Head of caudate nucleus (tissue), 42 donors: ENCODE measurements around the gene LOXL4.

Experiments used
- DNase-seq, 42 donors: peaks; one replicate each; pipeline versions ENCODE4 v3.0.0 to v3.0.0-alpha.2; 2020 to 2021; ENCODE audit warnings: mixed read lengths in 7 of 42
- intact Hi-C: fragments of 100-400 bp; cut with DNase I; formaldehyde crosslinking; loops from one replicate; pipeline ENCODE4 v1.15.0; 2022

LOXL4 gene

DNA sequence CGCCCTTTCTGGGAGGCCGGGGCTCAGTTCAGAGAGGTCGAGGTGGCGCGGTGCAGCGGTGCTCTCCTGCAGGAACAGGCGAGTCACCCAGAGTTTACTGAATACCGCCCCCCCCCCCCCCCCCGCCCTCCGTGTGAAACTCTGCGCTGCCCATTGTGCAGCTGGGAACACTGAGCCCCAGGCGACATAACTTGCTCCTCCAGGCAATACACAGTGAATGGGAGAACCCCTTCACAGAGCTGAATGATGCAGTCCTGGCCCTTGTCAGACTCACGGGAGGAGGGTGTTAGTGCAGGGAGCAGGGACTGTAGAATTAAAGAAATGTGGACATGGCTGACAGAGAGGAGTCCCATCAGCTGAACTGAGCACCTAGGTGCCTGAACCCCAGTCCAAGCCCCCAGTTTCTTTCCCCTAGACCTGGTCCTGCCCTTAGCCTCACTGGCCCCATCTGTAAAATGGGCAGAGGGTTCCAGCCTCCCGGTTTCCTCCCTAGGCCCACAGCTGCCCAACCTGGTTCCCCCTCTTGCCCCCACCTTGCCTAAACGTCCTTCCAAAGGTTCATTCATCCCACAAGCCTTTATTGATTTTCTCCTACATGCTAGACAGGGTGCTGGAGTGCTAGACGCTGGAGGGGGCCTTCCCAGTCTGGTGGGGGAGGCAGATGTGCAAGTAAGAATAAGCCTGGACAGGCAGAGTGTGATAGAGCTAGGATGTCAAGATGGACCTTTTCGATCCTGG lies 869 bp upstream of the LOXL4 start:
- DNase-seq, result peak in 1 of 42 donors; percentile 5
- intact Hi-C loops, result no loop called here

DNA sequence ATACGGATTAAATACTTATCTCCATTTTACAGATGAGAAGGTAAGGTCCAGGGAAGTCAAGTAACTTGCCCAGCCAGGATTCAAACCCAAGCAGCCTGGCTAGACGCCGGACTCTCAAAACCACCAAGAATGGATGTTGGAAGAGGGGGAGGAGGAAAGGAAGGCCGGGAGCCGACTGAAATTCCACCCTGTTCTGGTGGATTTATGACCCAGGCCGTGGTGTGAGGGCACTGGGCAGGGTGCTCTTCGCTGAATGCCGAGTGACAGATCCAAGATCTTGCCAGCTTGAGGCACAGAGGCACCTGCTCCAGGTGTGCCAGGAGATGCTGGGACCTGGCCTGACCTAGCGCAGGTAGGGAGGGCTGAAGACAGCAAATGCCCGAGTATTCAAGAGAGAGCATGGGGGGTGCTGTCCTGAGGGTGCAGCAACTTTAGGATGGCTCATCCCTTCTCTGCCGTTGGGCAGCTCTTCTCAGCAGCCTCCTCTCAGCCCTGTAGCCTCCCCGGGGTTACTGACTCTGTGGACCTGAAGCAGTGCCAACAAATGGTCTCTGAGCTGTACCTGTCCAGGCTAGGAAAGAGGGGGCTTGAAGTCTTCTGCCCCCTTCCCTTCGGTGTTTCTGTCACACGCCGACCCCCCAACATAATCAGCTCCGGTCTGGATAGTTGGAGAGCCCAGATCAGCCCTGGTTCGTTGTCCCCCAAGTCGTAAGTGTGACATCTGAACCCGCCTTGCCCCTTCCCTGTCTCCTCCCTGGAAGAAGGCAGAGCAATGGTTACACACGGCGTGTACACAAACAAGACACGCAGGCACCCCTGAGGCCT lies 713 bp downstream of the LOXL4 start:
- DNase-seq, result peak in 1 of 42 donors; percentile 24
- intact Hi-C loops, result no loop called here

DNA sequence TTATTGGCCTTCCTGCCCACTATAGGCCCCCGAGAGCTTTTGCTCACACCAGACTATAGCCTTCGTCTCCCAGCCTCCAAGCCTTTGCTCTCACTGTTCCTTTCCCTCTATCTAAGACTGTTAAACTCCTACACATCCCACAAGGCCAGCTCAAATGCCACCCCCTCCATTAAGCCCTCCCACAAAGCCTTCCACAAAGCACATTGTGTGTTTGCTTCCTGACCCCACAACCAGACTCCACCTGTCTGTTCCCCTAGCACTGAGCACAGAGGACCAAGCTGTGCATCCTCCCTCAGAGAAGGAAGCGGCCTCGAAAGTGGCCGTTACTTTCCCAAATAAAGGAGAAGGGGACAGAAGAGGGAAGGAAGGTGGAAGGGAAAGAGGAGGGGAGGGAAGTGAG lies 1.3 kb downstream of the LOXL4 start:
- no peak for DNase-seq
- intact Hi-C loops, result no loop called here

DNA sequence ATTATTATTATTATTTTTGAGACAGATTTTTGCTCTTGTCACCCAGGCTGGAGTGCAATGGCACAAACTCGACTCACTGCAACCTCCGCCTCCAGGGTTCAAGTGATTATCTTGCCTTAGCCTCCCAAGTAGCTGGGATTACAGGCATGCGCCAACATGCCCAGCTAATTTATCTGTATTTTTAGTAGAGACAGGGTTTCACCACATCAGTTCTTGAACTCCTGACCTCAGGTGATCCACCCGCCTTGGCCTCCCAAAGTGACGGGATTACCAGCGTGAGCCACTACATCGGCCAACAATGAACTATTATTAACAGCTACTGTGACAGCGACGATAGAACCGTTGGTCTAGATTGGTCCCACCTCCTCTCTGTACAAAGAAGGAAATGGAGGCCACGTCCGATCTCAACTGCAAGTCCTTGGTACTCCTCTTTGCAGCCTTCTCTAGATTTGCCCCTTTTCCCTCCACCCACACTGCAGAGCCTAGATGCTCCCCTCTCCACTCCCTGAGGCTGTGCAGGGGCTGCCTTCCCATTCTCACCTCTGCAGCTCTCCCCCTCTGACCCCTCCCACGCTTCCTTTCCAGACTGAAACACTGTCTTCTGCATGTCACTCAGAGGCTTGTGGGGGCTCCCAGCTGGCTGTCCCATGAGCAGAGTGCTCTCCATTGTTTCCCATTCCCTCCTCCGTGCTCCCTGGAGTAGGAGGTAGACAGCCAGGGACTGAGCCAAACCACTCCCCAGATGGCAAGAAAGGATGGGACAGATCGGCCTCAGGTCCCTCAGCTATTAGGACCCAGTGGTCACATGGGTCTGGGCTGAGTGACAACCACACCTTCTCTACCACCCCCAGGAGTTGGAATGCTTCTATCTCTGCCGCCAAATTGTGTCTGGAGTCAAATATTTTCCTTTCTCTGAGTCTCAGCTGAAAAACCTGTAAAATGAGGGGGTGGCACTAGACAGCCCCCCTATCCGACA lies 2.3 kb downstream of the LOXL4 start:
- intact Hi-C loops, result no loop called here
- no peak for DNase-seq

DNA sequence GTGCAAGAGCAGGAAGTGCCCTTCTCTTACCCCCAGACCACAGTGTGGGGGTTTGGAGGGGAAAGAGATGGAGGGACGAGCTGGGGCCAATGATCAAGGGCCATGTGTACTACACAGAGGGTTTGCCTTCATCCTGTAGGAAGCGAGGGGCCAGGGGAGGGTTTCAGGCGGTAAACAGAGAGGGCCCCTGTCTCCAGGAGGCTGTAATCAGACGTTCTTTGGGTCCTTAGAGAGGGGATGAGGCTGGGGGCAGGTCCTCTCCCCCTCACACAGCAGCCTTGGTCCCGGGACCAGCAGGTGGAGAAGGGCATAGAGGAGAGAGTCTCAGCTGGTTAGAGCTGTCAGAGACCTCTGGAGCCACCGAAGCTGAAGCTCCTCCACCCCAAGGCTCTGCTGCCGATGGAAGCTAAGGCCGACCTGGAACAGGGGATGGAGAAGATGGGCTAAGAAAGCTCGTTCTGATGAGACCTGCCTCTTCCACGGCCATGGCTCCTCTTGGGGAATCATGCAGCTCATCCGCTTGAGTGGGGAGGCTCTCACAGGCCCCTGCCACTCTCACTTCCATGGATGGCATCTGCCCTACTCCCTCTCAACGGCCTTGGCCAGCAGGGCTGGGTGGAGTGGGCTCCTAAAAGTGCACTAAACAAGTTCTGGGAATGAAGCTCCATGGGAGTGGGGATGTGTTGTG lies 3.5 kb downstream of the LOXL4 start:
- intact Hi-C loops, result no loop called here
- DNase-seq, result peak in 1 of 42 donors; percentile 7

DNA sequence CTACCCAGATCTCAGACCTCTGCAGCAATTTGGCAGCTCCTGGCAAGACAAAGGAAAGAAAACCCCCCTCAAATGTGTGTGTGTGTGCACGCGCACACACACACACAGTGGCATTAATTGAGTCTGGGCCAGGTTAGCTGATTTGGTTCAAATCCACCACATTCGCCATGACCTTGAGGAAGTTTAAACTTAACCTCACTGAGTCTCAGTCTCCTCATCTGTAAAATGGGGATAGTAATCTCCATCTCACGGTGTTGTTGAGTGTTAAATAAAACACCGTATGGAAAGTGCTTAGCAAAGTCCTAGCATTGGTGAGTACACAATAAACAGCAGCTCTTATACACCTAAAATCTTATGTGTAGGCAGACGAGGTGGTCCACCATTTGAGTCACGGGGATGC lies 4.9 kb downstream of the LOXL4 start:
- intact Hi-C loops, result no loop called here
- DNase-seq, result peak in 1 of 42 donors; percentile 8

DNA sequence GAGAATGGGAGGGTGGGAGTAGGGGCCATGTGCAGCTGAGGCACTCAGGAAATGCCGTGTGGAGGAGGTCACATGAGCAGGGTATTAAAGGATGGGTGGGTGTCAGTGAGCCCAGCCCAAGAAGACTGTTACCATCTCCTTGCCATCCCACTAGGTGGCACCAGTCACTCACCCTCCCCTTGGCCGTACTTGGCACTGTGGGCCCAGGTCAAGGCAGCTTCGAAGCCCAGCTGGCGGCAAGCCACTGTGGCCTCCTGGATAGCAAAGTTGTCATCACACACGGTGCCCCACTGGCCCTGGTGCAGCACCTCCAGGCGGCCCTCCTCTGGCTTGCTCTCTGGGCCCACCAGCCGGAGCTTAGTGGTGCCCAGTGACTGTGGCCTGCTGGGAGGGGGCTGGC lies 5.4 kb downstream of the LOXL4 start:
- intact Hi-C loops, result no loop called here
- peak in 5 of 42 donors; percentile 16 to 43 (median 32) for DNase-seq

DNA sequence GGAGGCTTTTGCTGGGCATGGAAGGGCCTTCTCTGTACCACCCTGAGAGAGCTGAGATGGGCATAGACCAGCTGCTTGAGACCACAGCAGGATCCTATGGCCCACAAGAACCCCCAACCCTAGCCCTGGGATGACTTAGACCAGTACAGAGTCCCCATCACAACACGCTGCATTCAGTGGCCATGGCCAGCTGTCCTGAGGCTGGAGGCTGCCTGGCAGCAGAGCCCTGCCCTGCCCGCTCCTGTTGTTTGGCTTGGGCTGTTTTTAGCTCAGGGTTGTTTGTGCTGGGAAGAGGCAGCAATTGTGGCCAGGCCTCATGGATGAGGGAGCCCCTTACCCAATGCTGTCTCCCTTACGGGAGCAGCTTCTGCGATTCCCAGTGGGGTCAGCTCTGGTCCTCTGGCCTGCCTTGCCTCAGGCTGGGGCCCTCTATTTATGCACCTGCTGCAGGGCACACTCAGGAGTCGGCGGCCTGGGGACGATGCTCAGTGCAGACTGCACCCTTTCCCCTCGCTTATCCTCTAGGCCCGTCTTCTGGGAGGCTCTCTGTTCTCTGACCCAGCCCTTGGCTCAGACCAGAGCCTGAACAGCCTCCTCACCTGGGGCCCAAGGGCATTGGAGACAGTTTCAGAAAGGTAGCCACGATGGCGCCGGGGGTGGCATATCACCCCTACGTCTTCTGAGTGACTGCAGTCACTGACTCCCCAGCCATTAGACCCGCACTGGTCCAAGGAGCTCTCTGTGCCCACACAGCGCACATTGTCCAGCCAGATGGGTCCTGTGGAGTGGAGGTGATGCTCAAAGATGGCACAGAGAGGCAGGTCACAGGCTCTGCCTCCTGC lies 6.3 kb downstream of the LOXL4 start:
- intact Hi-C loops, result no loop called here
- DNase-seq, result peak in 2 of 42 donors; percentile 18 to 35

DNA sequence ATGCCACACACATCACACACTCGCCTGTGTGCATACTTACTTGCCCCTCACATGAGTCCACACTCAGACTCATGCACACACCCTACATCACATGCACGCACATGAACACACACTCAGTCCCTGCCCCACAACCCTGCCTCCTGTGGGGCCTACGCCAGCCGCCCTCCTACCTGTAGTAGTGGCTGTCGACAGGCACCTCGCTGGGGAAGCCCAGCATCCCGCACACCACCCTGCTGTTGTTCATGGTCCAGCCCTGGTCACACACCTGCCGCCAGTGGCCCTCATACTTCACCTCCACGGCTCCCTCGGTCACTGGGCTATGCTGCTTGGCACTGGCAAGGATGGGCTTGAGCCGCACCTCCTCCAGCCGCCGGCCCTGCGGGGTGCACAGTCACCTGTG lies 7.2 kb downstream of the LOXL4 start:
- intact Hi-C loops, result no loop called here
- peak in 1 of 42 donors; percentile 25 for DNase-seq

DNA sequence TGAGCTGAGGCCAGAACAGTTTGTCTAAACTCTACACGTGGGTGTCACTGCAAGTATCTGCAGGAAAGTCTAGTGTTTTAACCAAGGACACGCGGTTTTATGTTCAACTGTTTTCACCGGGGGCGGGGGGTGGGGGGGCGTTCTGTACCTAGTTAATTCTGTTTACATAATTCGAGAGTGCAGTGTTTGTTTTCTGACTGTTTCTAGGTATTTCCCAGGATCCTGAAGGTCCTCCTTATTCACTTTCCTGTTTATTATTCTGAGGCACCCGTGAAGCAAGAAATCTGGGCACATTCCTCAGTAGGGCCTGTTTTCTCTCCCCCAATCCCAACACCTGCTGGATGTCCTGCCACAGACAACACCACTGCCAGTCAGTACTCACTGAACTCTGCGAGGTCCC lies 7.6 kb downstream of the LOXL4 start:
- intact Hi-C loops, result no loop called here
- DNase-seq, result no peak

DNA sequence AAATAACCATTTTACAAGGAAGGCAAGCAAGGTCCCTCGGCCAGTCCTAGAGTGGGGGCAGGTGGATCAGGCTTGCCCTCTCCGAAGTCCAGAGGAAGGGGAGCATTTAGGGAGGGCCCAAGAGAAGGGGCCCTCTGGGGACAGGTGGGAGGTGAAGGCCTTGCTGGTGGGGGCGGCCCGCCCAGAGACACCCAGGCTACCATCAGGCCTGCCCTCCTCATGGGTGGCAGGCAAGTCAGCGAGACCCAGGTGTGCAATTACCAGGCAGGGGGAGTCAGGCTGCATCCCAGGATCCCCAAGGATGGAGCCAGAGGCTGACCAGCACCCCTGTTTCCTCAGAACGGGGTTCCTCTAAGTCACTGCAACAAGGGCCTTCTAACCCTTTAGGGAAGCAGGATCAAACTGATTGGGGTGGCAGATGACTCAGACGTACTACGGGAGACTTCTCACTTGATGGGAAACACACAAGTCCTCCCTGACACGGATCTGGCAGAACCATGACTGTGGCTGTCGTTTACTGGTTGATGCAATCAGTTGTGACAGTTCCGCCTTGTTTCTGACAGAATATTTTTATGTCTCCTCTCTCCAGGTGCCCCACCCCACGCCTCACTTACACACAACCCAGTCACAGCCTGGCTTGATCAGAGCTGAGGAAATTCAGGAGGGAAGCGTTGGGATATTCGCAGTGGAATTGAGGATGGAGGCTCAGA lies 8.2 kb downstream of the LOXL4 start:
- DNase-seq, result peak in 36 of 42 donors; percentile 18 to 86 (median 58)
- intact Hi-C loops, result no loop called here

DNA sequence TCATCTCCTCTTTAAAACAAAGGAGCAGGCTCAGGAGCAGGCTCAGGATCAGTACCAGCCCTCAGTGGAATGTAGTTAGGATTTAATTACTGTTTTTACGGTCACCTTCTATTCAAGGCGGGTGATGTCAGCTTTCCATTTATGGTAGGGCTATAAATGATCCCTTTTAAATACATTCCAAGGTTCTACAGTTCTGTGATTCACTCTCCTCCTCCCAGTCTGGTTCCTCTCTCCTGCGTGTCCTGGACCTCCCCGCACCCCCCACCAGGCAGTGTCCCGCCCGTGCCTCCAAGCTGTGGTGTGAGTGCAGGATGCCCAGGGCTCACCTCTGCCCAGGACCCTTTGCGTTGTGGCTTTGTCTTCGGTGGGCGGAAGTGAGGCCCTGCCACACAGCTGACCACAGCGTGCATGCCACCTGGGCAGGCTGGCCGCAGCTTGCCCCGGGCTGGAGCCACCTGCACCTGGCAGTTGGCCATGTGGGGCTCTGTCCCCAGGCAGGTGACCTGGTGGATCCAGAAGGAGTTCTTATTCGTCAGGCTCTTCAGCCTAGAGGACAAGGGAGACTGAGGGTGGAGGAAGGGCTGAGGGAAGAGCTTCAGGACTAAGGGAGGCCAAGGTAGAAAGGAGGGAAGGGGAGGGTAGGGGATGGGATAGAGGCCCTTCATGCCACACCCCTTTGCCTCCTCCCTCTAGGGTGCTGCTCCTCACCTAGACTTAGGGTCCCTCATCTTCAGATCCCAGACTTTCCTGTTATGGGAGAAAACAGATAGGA lies 9.1 kb downstream of the LOXL4 start:
- intact Hi-C loops, result no loop called here
- DNase-seq, result no peak

DNA sequence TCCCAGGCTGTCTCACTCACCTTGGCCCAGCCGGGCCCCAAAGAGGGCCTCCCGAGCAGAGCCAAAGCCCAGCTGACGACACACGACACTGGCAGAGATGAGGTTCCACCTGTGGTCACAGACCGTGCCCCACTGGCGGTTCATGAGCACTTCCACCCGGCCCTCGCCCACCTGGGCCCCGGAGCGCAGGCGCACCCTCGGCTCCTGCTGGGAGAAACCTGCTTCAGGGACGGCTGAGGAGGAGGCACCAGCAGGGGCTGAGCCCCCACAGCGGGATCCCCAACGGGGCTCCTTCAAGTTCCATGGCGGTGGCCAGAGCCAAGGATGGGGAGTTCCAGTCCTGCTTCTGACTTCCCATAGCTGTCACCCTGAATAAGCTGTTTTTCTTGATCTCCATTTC lies 10.0 kb downstream of the LOXL4 start:
- intact Hi-C loops, result no loop called here
- no peak for DNase-seq

DNA sequence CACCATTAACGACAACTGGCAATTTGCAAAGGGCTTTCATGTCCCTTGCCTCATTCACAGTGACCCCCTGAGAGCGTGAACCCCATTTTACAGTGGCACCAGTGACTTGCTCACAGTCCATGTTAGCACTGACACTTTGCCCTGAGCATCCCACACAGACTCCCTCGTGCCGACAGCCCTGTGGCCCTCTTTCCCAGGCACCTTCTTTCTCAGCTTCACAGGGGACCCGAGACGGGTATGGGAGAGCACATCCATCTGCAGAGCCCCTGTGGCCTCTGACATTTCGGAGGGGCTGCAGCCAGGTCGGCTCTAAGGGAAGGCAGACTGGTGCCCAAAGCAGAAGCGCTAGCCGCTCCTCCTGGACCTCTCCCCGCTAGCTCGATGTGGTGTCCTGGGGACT lies 10.8 kb downstream of the LOXL4 start:
- intact Hi-C loops, result no loop called here
- DNase-seq, result no peak

DNA sequence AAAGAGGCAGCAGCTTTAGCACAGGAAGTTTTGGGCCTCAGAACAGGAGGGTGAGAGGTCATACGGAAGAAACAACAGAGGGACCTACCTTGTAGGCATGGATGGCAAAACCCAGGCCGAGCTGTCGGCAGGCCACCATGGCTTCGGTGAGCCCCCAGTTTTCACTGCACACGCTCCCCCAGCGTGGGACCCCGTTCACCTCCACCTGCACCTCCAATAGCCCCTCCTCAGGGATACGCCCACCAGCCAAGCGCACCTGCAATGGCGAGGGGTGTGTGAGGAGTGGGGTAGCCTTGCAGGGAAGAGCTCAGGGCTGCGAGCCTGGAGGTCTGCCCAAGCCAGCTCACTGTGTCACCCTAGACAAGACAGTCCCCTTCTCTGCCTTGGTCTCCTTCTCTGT lies 11.3 kb downstream of the LOXL4 start:
- intact Hi-C loops, result no loop called here
- DNase-seq, result no peak

DNA sequence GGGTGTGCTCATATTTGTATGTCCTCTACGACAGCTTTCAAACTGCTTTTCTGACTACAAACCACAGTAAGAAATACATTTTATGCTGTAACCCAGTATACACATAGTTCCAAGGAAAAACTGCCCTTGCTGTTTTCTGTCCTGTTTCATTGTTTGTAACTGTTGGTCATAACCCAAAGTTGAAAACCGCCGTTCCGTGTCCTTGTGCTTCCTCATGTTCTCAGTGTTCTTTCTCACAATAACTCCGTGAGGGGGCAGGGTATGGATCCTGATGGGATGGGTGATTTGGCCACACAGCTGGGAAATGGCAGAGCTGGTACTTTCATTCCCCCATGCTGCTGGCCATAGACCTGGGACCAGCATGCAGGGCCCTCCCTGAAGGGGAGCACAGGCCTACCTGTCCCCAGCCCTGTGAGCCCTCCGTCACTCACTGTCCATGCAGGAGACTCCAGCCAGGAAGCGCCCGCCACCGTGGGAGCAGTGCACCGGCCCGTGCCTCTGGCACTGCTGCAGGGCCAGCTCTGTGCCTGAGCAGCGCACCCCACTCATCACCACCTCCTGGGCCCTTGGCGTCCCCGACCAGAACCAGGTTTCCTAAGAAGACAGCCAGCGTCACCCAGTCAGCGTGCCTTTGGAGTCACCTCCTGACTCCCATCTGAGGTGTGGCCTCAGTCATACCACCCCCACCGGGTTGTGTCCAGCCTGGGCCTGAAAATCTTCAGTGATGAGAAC lies 12.7 kb downstream of the LOXL4 start:
- no peak for DNase-seq
- intact Hi-C loops, result no loop called here
